GM19193 (cell line): ENCODE measurements around the gene PSPH.

ENCODE experiments used
- POLR2A ChIP-seq: IDR thresholded peaks from 4 replicates; pipeline ENCODE4 v1.6.1; 2011; ENCODE audit not compliant: insufficient read depth, insufficient read length; ENCODE audit errors: extremely low read depth

PSPH gene

GRCh38 chr7:56009695-56010094 lies 41.5 kb downstream of the PSPH start:
- TF ChIP-seq POLR2A: no peak

- no peak for TF ChIP-seq POLR2A
Measured at GRCh38 chr7:56007891-56008290, 43.4 kb downstream of the PSPH start.

- TF ChIP-seq POLR2A: no peak
Measured at GRCh38 chr7:56007167-56007652, 44.0 kb downstream of the PSPH start.

- TF ChIP-seq POLR2A: no peak
Measured at GRCh38 chr7:56003749-56004148, 47.5 kb downstream of the PSPH start.

- TF ChIP-seq POLR2A: no peak
Measured at GRCh38 chr7:55996856-55997500, 54.3 kb downstream of the PSPH start.

- TF ChIP-seq POLR2A: no peak
Measured at GRCh38 chr7:55992346-55992745, 58.9 kb downstream of the PSPH start.

GRCh38 chr7:55983537-55983936 lies 67.7 kb downstream of the PSPH start:
- TF ChIP-seq POLR2A: no peak

- TF ChIP-seq POLR2A: no peak
Measured at GRCh38 chr7:55980266-55980665, 71.0 kb downstream of the PSPH start.

- TF ChIP-seq POLR2A: no peak
Measured at GRCh38 chr7:55977831-55978230, 73.4 kb downstream of the PSPH start.

- TF ChIP-seq POLR2A: no peak
Measured at GRCh38 chr7:55975988-55976633, 75.1 kb downstream of the PSPH start.

- no peak for TF ChIP-seq POLR2A
Measured at GRCh38 chr7:55973747-55974250, 77.4 kb downstream of the PSPH start.

- no peak for TF ChIP-seq POLR2A
Measured at GRCh38 chr7:55970978-55971377, 80.3 kb downstream of the PSPH start.

- no peak for TF ChIP-seq POLR2A
Measured at GRCh38 chr7:55970561-55970960, 80.7 kb downstream of the PSPH start.

- TF ChIP-seq POLR2A: no peak
Measured at GRCh38 chr7:55969391-55969790, 81.9 kb downstream of the PSPH start.

- TF ChIP-seq POLR2A: no peak
Measured at GRCh38 chr7:55966851-55967250, 84.4 kb downstream of the PSPH start.

- no peak for TF ChIP-seq POLR2A
Measured at GRCh38 chr7:55965805-55966421, 85.3 kb downstream of the PSPH start.

GRCh38 chr7:55965100-55965470 lies 86.2 kb downstream of the PSPH start:
- no peak for TF ChIP-seq POLR2A
